CD4-positive, alpha-beta T cell (primary cell): ENCODE results near the gene CDS2. TPM values are rescaled to one million over a fixed set of nuclear protein-coding genes. Genes with fewer than 3 reads are reported as not detected.

ENCODE experiments used
- ATAC-seq: fragments of 200-7000 bp; cut with Tn5 transposase; one replicate; pipeline ENCODE4 v1.10.0; 2022; ENCODE audit warnings: mild to moderate bottlenecking; ENCODE audit not compliant: poor library complexity
- CTCF ChIA-PET: fragments of 350-600 bp; sonication (Branson Sonifier 250); formaldehyde crosslinking; loops from one replicate; lab custom pipeline; 2021; ENCODE audit warnings: antibody characterized with exemption, inconsistent platforms; lab: Charles Lee
- POLR2A ChIA-PET: fragments of 350-600 bp; sonication (Branson Sonifier 250); formaldehyde crosslinking; loops from one replicate; lab custom pipeline; 2021; ENCODE audit warnings: antibody characterized with exemption, inconsistent platforms; lab: Charles Lee
- DNase-seq, 14 experiments: peaks; one replicate each; pipeline ENCODE4 v3.0.0-alpha.2; 2013 to 2020; ENCODE audit warnings: mixed read lengths in 2 of 14
- H3K27ac ChIP-seq, 2 donors: one replicate each; pipeline versions ENCODE4 v1.5.1 to v1.7.0; 2013; ENCODE audit warnings: low read length in 2 of 2, low read depth in 1 of 2, mild to moderate bottlenecking in 1 of 2
- H3K27me3 ChIP-seq, 2 experiments: 1 replicate in 1 of 2; 2 replicates in 1 of 2; pipeline versions ENCODE4 v1.6.1 to v1.7.0; 2013; ENCODE audit warnings: low read length in 2 of 2, control low read depth in 1 of 2, mild to moderate bottlenecking in 1 of 2, moderate library complexity in 1 of 2; ENCODE audit not compliant: insufficient read depth in 2 of 2, control insufficient read depth in 1 of 2
- H3K36me3 ChIP-seq: one replicate; pipeline ENCODE4 v1.6.1; 2013; ENCODE audit warnings: low read length, control low read depth; ENCODE audit not compliant: insufficient read depth
- H3K4me1 ChIP-seq: one replicate; pipeline ENCODE4 v1.6.1; 2013; ENCODE audit warnings: low read length, control low read depth; ENCODE audit not compliant: insufficient read depth
- H3K4me3 ChIP-seq: one replicate; pipeline ENCODE4 v1.5.1; 2013; ENCODE audit warnings: mild to moderate bottlenecking, low read length, moderate library complexity
- H3K9me3 ChIP-seq, 2 experiments: 1 replicate in 1 of 2; 2 replicates in 1 of 2; pipeline versions ENCODE4 v1.6.1 to v1.7.0; 2013; ENCODE audit warnings: low read length in 2 of 2, mild to moderate bottlenecking in 2 of 2, control low read depth in 1 of 2, moderate library complexity in 1 of 2; ENCODE audit not compliant: control insufficient read depth in 1 of 2, insufficient read depth in 1 of 2
- H3K27ac Mint-ChIP-seq: one replicate; pipeline ENCODE4 v1.8.0; 2020; ENCODE audit warnings: mixed read lengths
- H3K27me3 Mint-ChIP-seq: one replicate; pipeline ENCODE4 v1.8.0; 2021; ENCODE audit warnings: mixed read lengths
- H3K36me3 Mint-ChIP-seq: one replicate; pipeline ENCODE4 v1.8.0; 2021; ENCODE audit warnings: low read depth, mixed read lengths
- H3K4me1 Mint-ChIP-seq: one replicate; pipeline ENCODE4 v1.8.0; 2021; ENCODE audit warnings: low read depth, mixed read lengths
- H3K4me3 Mint-ChIP-seq: one replicate; pipeline ENCODE4 v1.8.0; 2020; ENCODE audit warnings: mild to moderate bottlenecking, mixed read lengths
- H3K9me3 Mint-ChIP-seq: one replicate; pipeline ENCODE4 v1.8.0; 2020; ENCODE audit warnings: mixed read lengths
- CTCF ChIP-seq: fragments of 200-600 bp; IDR thresholded peaks from one replicate; pipeline ENCODE4 v1.8.0; 2022; ENCODE audit warnings: antibody characterized with exemption, mild to moderate bottlenecking
- intact Hi-C, 2 experiments: fragments of 100-400 bp; cut with DNase I in 1 of 2; cut with micrococcal nuclease in 1 of 2; formaldehyde crosslinking; loops; one replicate each; pipeline versions ENCODE4 v1.15.1 to v1.9.0; 2023 to 2025; cut with DNase I, micrococcal nuclease
- total RNA-seq, 174 experiments: library from RNA in 2 of 174; stranded (reverse) in 2 of 174; gene quantifications; one replicate each; pipeline ENCODE4 v1.2.3 and lab custom pipeline; 2021 to 2026

The CDS2 gene
- total RNA-seq, 2 experiments from 2014 or later = 62.4 to 65.0 TPM

- H3K9me3 ChIP-seq = no peaks in the 10 kb centered on the region
- H3K27me3 Mint-ChIP-seq = no peaks in the 10 kb centered on the region
- peaks cover 27% of the 10 kb centered on the region for H3K36me3 ChIP-seq
- H3K27ac ChIP-seq = peak overlapping the region; percentile 80 to 90
- CTCF ChIA-PET = interaction anchor here (1.3 to 2.5 kb wide), 4 partner anchors 9 to 72 kb away, joined by 4 to 12 read pairs (median 6); no protein-coding TSS in a partner anchor
- intact Hi-C loops = no loop called here
- POLR2A ChIA-PET = interaction anchor here (0.8 to 2.1 kb wide), 7 partner anchors 9 to 307 kb away, joined by 3 to 8 read pairs (median 3); no protein-coding TSS in a partner anchor
- H3K9me3 Mint-ChIP-seq = no peaks in the 10 kb centered on the region
- H3K4me3 Mint-ChIP-seq = peak overlapping the region; percentile 98
- no peak for TF ChIP-seq CTCF
- peak overlapping the region; percentile 95 for H3K27ac Mint-ChIP-seq
- peaks cover 20% of the 10 kb centered on the region for H3K4me1 ChIP-seq
- peak overlapping the region; percentile 84 for H3K4me3 ChIP-seq
- H3K36me3 Mint-ChIP-seq = peaks cover 43% of the 10 kb centered on the region
- no peaks in the 10 kb centered on the region for H3K27me3 ChIP-seq
- no peak for DNase-seq
- no peak for ATAC-seq
- peaks cover 40% of the 10 kb centered on the region for H3K4me1 Mint-ChIP-seq
Observed at GRCh38 chr20:5120185-5120476, 6.7 kb upstream of the CDS2 start.

GRCh38 chr20:5122873-5123260, 3.9 kb upstream of the CDS2 start:
- Mint-ChIP-seq H3K27ac (peak overlapping the region; percentile 29), H3K27me3 (no peaks in the 10 kb centered on the region), H3K4me1 (peaks cover 49% of the 10 kb centered on the region), H3K36me3 (peaks cover 36% of the 10 kb centered on the region), H3K9me3 (no peaks in the 10 kb centered on the region), H3K4me3 (no peak overlapping the region)
- no peaks in the 10 kb centered on the region for H3K27me3 ChIP-seq
- ChIA-PET POLR2A (no interaction called here), CTCF (no interaction called here)
- intact Hi-C loops = no loop called here
- peaks cover 35% of the 10 kb centered on the region for H3K4me1 ChIP-seq
- TF ChIP-seq CTCF = no peak
- H3K27ac ChIP-seq = no peak overlapping the region
- no peak for DNase-seq
- ATAC-seq = no peak
- no peaks in the 10 kb centered on the region for H3K9me3 ChIP-seq
- H3K36me3 ChIP-seq = no peaks in the 10 kb centered on the region
- no peak overlapping the region for H3K4me3 ChIP-seq

- Mint-ChIP-seq H3K36me3 (peaks cover 33% of the 10 kb centered on the region), H3K4me1 (peaks cover 38% of the 10 kb centered on the region), H3K27me3 (no peaks in the 10 kb centered on the region), H3K9me3 (no peaks in the 10 kb centered on the region), H3K27ac (peak overlapping the region; percentile 97), H3K4me3 (peak overlapping the region; percentile 95)
- Histone ChIP-seq H3K9me3 (no peaks in the 10 kb centered on the region), H3K27ac (peak overlapping the region; percentile 95 to 98), H3K4me3 (peak overlapping the region; percentile 76), H3K36me3 (no peaks in the 10 kb centered on the region), H3K27me3 (no peaks in the 10 kb centered on the region), H3K4me1 (peaks cover 22% of the 10 kb centered on the region)
- no peak for TF ChIP-seq CTCF
- peak; percentile 50 for ATAC-seq
- POLR2A ChIA-PET = interaction anchor here (0.6 to 2.1 kb wide), 13 partner anchors 26 to 341 kb away, joined by 3 to 46 read pairs (median 5); no protein-coding TSS in a partner anchor
- CTCF ChIA-PET = interaction anchor here (0.8 to 2.1 kb wide), 13 partner anchors 8 to 96 kb away, joined by 3 to 38 read pairs (median 5); no protein-coding TSS in a partner anchor
- peak; percentile 37 to 91 (median 57) for DNase-seq
- intact Hi-C loops = loop anchor here in 1 of 2 experiments (5.0 kb wide), 1 partner anchor 320 kb away; no protein-coding TSS in a partner anchor
Observed at GRCh38 chr20:5127204-5127858, 523 bp downstream of the CDS2 start.
